H9 (cell line): Measurements from ENCODE around the gene TSKU. TPM values are rescaled to one million over a fixed set of nuclear protein-coding genes. Genes with fewer than 3 reads are reported as not detected.

ENCODE experiments used
- DNase-seq: peaks from one replicate; pipeline ENCODE4 v3.0.0-alpha.2; 2017
- H2AFZ ChIP-seq: one replicate; pipeline ENCODE4 v1.6.1; 2013; ENCODE audit warnings: mild to moderate bottlenecking, low read length, control low read depth, moderate library complexity
- H2AK5ac ChIP-seq: 2 replicates; pipeline ENCODE4 v1.6.1; 2013; ENCODE audit warnings: low read length, control low read depth, mixed read lengths; ENCODE audit not compliant: insufficient read length
- H2BK120ac ChIP-seq: one replicate; pipeline ENCODE4 v1.6.1; 2013; ENCODE audit warnings: low read depth, mild to moderate bottlenecking, low read length, control low read depth, inconsistent platforms; ENCODE audit not compliant: poor library complexity, severe bottlenecking
- H2BK12ac ChIP-seq: 2 replicates; pipeline ENCODE4 v1.6.1; 2013; ENCODE audit warnings: low read length, control low read depth, mixed read lengths, low read depth; ENCODE audit not compliant: insufficient read length
- H2BK15ac ChIP-seq: 2 replicates; pipeline ENCODE4 v1.6.1; 2013; ENCODE audit warnings: low read depth, low read length, control low read depth
- H2BK20ac ChIP-seq: one replicate; pipeline ENCODE4 v1.6.1; 2013; ENCODE audit warnings: low read depth, mild to moderate bottlenecking, low read length, control low read depth, inconsistent platforms; ENCODE audit not compliant: poor library complexity, severe bottlenecking
- H2BK5ac ChIP-seq: 2 replicates; pipeline ENCODE4 v1.6.1; 2013; ENCODE audit warnings: low read length, control low read depth, mixed read lengths; ENCODE audit not compliant: insufficient read length
- H3K14ac ChIP-seq: 2 replicates; pipeline ENCODE4 v1.6.1; 2013; ENCODE audit warnings: low read length, control low read depth; ENCODE audit not compliant: insufficient read depth
- H3K18ac ChIP-seq: 2 replicates; pipeline ENCODE4 v1.6.1; 2013; ENCODE audit warnings: low read depth, mild to moderate bottlenecking, mixed read lengths, low read length, control low read depth; ENCODE audit not compliant: insufficient read length
- H3K23ac ChIP-seq: 2 replicates; pipeline ENCODE4 v1.6.1; 2013; ENCODE audit warnings: low read length, control low read depth, mixed read lengths, low read depth; ENCODE audit not compliant: insufficient read length
- H3K23me2 ChIP-seq: 2 replicates; pipeline ENCODE4 v1.6.1; 2013; ENCODE audit warnings: low read depth, mild to moderate bottlenecking, mixed read lengths, low read length, control low read depth; ENCODE audit not compliant: insufficient read length, poor library complexity, severe bottlenecking
- H3K27ac ChIP-seq: 2 replicates; pipeline ENCODE4 v1.5.1; 2013; ENCODE audit warnings: low read length, control low read depth, mixed read lengths, low read depth; ENCODE audit not compliant: insufficient read length
- H3K27me3 ChIP-seq: 2 replicates; pipeline ENCODE4 v1.6.1; 2013; ENCODE audit warnings: low read length, control low read depth, inconsistent platforms; ENCODE audit not compliant: insufficient read depth
- H3K4ac ChIP-seq: 2 replicates; pipeline ENCODE4 v1.6.1; 2013; ENCODE audit warnings: low read depth, mild to moderate bottlenecking, control low read depth, inconsistent platforms, low read length, moderate library complexity
- H3K4me1 ChIP-seq: 2 replicates; pipeline ENCODE4 v1.6.1; 2013; ENCODE audit warnings: low read length, control low read depth, inconsistent platforms; ENCODE audit not compliant: insufficient read depth
- H3K4me2 ChIP-seq: 2 replicates; pipeline ENCODE4 v1.6.1; 2013; ENCODE audit warnings: low read length, control low read depth, mixed read lengths; ENCODE audit not compliant: insufficient read length, insufficient read depth
- H3K56ac ChIP-seq: 2 replicates; pipeline ENCODE4 v1.6.1; 2013; ENCODE audit warnings: low read depth, mild to moderate bottlenecking, mixed read lengths, low read length, control low read depth; ENCODE audit not compliant: insufficient read length
- H3K79me1 ChIP-seq: 2 replicates; pipeline ENCODE4 v1.6.1; 2013; ENCODE audit warnings: low read depth, mild to moderate bottlenecking, moderate library complexity, low read length, control low read depth, inconsistent platforms; ENCODE audit not compliant: insufficient read depth, poor library complexity, severe bottlenecking
- H3K79me2 ChIP-seq: 2 replicates; pipeline ENCODE4 v1.6.1; 2013; ENCODE audit warnings: low read length, control low read depth, inconsistent platforms; ENCODE audit not compliant: insufficient read depth
- H3K9ac ChIP-seq: 2 replicates; pipeline ENCODE4 v1.6.1; 2013; ENCODE audit warnings: low read length, control low read depth, mixed read lengths; ENCODE audit not compliant: insufficient read length; ENCODE audit errors: extremely low read depth
- H3K9me3 ChIP-seq: one replicate; pipeline ENCODE4 v1.6.1; 2013; ENCODE audit warnings: low read depth, low read length, inconsistent platforms; ENCODE audit not compliant: control insufficient read depth
- H3T11ph ChIP-seq: one replicate; pipeline ENCODE4 v1.6.1; 2013; ENCODE audit warnings: mild to moderate bottlenecking, low read length, control low read depth, inconsistent platforms
- H4K20me1 ChIP-seq: one replicate; pipeline ENCODE4 v1.6.1; 2013; ENCODE audit not compliant: control insufficient read depth, insufficient read length, insufficient read depth
- H4K5ac ChIP-seq: 2 replicates; pipeline ENCODE4 v1.6.1; 2013; ENCODE audit warnings: low read depth, mild to moderate bottlenecking, mixed read lengths, low read length, control low read depth; ENCODE audit not compliant: insufficient read length
- H4K8ac ChIP-seq: replicated peaks from 2 replicates; pipeline ENCODE4 v1.6.1; 2013; ENCODE audit warnings: low read length, control low read depth, mixed read lengths, low read depth; ENCODE audit not compliant: insufficient read length
- H4K91ac ChIP-seq: 2 replicates; pipeline ENCODE4 v1.6.1; 2013; ENCODE audit warnings: low read depth, mild to moderate bottlenecking, moderate library complexity, mixed read lengths, low read length, control low read depth; ENCODE audit not compliant: insufficient read length
- H3K27ac Mint-ChIP-seq, 3 experiments: 2 replicates in 2 of 3; 3 replicates in 1 of 3; pipeline ENCODE4 v1.8.0; 2020 to 2021; ENCODE audit warnings: mixed read lengths in 3 of 3, mild to moderate bottlenecking in 1 of 3, moderate library complexity in 1 of 3
- H3K27me3 Mint-ChIP-seq: 2 replicates; pipeline ENCODE4 v1.8.0; 2021; ENCODE audit warnings: low read depth, mild to moderate bottlenecking, moderate library complexity, mixed read lengths
- H3K36me3 Mint-ChIP-seq, 3 experiments: 2 replicates in 2 of 3; 3 replicates in 1 of 3; pipeline ENCODE4 v1.8.0; 2020 to 2021; ENCODE audit warnings: low read depth in 3 of 3, mixed read lengths in 3 of 3; ENCODE audit not compliant: insufficient read depth in 1 of 3
- H3K4me1 Mint-ChIP-seq, 2 experiments: 2 replicates each; pipeline ENCODE4 v1.8.0; 2020; ENCODE audit warnings: mixed read lengths in 2 of 2
- H3K4me3 Mint-ChIP-seq, 2 experiments: 2 replicates in 1 of 2; 3 replicates in 1 of 2; pipeline ENCODE4 v1.8.0; 2020 to 2021; ENCODE audit warnings: mild to moderate bottlenecking in 2 of 2, mixed read lengths in 2 of 2, moderate library complexity in 1 of 2
- H3K9me3 Mint-ChIP-seq, 2 experiments: 2 replicates in 1 of 2; 3 replicates in 1 of 2; pipeline ENCODE4 v1.8.0; 2020; ENCODE audit warnings: mild to moderate bottlenecking in 2 of 2, mixed read lengths in 2 of 2, moderate library complexity in 1 of 2
- WGBS: extraction: QIAGEN DNeasy Blood & Tissue Kit; methylation state at CpG from one replicate; pipeline ENCODE4 v1.1.7; 2013; ENCODE audit warnings: missing lambda C conversion rate, low lambda C conversion rate, mixed read lengths; ENCODE audit not compliant: insufficient read length; ENCODE audit errors: extremely low coverage; 5-methylcytosine and 5-hydroxymethylcytosine counted together
- total RNA-seq: library from RNA; stranded (reverse); gene quantifications from 2 replicates; pipeline ENCODE4 v1.2.1, GENCODE V29; 2021
- TF ChIP-seq, protein P1 (sequence below): fragments of 200-600 bp; sonication (generic); conservative IDR thresholded peaks from 3 replicates; pipeline ENCODE4 v1.8.0; 2021; ENCODE audit warnings: antibody characterized with exemption, mild to moderate bottlenecking

TSKU gene
- total RNA-seq, 1 experiment from 2014 or later = 25.4 TPM

DNA sequence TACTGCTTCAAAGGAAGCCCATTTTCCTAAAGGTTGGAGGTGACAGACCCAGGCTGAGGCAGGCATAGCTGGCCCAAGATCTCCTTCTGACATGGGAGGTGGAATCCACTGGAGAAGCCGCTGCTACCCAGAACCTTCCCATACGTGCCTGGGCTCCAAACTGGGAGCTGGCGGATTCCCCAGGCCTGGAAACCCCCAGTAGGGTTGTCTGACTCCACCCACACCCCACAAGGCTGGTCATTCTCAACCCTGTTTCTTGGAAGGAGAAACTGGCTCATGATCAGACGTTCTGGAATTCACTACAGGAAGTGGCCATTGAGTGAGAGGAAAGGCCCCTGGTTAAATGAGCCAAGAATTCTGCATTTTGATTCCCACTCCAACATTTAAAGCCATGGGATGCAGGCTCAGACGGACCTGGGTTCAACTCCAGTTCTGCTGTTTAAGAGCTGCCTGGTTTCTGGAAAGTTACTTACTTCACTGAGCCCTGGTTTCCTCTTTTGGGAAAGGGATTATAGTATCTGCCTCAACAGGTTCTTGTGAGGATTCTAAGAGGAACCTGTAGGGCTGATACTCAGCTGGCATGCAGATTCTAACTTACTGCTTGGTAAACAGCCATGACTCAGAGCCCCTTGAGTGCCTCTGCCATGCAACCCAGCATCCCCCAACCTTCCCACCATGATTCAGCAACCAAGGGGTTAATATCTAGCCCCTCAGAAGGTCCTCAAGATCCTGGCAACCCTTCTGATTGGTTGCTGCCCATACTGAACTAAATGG, 19.4 kb upstream of the TSKU start:
- Histone ChIP-seq H3K9ac (no peak overlapping the region), H3K4ac (no peak overlapping the region), H3K14ac (no peak overlapping the region), H3K18ac (no peak overlapping the region), H3K4me1 (peaks cover 2% of the 10 kb centered on the region), H4K91ac (no peak overlapping the region), H3K56ac (no peak overlapping the region), H3T11ph (no peak overlapping the region), H3K4me2 (no peak overlapping the region), H3K79me2 (no peaks in the 10 kb centered on the region), H3K27me3 (no peaks in the 10 kb centered on the region), H3K27ac (no peak overlapping the region), H4K20me1 (no peaks in the 10 kb centered on the region), H2BK15ac (no peak overlapping the region), H3K79me1 (no peaks in the 10 kb centered on the region), H3K9me3 (no peaks in the 10 kb centered on the region), H2BK120ac (no peak overlapping the region), H2AFZ (no peak overlapping the region), H2BK5ac (no peak overlapping the region), H2BK20ac (no peak overlapping the region), H2AK5ac (no peak overlapping the region), H3K23me2 (no peaks in the 10 kb centered on the region), H4K8ac (no peak overlapping the region), H3K23ac (no peak overlapping the region), H4K5ac (no peak overlapping the region), H2BK12ac (no peak overlapping the region)
- H3K36me3 Mint-ChIP-seq = no peaks in the 10 kb centered on the region
- no CpG with 5 or more reads among the region's 5 CpGs for WGBS
- TF ChIP-seq, protein P1, sequence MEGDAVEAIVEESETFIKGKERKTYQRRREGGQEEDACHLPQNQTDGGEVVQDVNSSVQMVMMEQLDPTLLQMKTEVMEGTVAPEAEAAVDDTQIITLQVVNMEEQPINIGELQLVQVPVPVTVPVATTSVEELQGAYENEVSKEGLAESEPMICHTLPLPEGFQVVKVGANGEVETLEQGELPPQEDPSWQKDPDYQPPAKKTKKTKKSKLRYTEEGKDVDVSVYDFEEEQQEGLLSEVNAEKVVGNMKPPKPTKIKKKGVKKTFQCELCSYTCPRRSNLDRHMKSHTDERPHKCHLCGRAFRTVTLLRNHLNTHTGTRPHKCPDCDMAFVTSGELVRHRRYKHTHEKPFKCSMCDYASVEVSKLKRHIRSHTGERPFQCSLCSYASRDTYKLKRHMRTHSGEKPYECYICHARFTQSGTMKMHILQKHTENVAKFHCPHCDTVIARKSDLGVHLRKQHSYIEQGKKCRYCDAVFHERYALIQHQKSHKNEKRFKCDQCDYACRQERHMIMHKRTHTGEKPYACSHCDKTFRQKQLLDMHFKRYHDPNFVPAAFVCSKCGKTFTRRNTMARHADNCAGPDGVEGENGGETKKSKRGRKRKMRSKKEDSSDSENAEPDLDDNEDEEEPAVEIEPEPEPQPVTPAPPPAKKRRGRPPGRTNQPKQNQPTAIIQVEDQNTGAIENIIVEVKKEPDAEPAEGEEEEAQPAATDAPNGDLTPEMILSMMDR = no peak
- H3K9me3 Mint-ChIP-seq = no peaks in the 10 kb centered on the region
- no peak overlapping the region for H3K4me3 Mint-ChIP-seq
- peaks cover 43% of the 10 kb centered on the region for H3K27me3 Mint-ChIP-seq
- H3K4me1 Mint-ChIP-seq = peaks cover 57 to 59% of the 10 kb centered on the region in 2 experiments
- H3K27ac Mint-ChIP-seq = no peak overlapping the region
- DNase-seq = no peak
